ENCODE measurements around the gene RAPGEF3. TPM values are rescaled to one million over a fixed set of nuclear protein-coding genes. Genes with fewer than 3 reads are reported as not detected.

RAPGEF3 gene
- total and polyA plus RNA-seq, 2 experiments from 2014 or later, result 2.1 to 2.6 TPM

DNA sequence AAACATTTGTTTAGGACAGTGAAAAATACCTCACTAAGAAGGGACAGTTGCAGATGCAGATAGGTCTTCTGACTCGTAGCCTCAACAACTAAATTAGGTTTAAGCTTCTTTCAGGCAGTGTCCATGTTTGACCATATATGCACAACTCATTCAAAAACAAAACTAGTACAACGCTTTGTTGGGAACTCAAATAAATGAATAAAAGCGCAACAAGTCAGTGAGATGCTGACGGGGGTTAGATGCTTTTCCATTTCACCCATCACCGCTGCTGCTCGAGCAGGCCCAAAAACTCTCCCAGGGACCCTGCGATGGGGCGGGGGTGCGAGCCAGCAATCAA is 53.5 kb downstream of the RAPGEF3 start:
- Histone ChIP-seq H3K36me3 (replicated peaks; ENCODE audit: insufficient read depth, low read depth) (no peaks in the 10 kb centered on the region), H3K4me1 (ENCODE audit: insufficient read depth) (peaks cover 5% of the 10 kb centered on the region), H2AFZ (peak overlapping the region; percentile 83), H3K4me2 (peak overlapping the region; percentile 92), H3K79me2 (peaks cover 51% of the 10 kb centered on the region), H3K9me3 (ENCODE audit: low read depth) (no peaks in the 10 kb centered on the region), H3K9me2 (replicated peaks; ENCODE audit: insufficient read depth) (no peaks in the 10 kb centered on the region), H3K4me3 (peak overlapping the region; percentile 72), H4K20me1 (ENCODE audit: insufficient read depth, poor library complexity, severe bottlenecking) (no peaks in the 10 kb centered on the region), H3K27ac (peak overlapping the region; percentile 92), H3K27me3 (no peaks in the 10 kb centered on the region)
- DNase-seq (ENCODE audit: low spot score), result no peak
- TF ChIP-seq EZH2 (IDR thresholded peaks at IDR 0.05; ENCODE audit: borderline replicate concordance) (no peak), EZH2phosphoT487 (IDR thresholded peaks at IDR 0.05; ENCODE audit: low read depth, severe bottlenecking, unreplicated experiment) (no peak)
- TF ChIP-seq, protein P1, sequence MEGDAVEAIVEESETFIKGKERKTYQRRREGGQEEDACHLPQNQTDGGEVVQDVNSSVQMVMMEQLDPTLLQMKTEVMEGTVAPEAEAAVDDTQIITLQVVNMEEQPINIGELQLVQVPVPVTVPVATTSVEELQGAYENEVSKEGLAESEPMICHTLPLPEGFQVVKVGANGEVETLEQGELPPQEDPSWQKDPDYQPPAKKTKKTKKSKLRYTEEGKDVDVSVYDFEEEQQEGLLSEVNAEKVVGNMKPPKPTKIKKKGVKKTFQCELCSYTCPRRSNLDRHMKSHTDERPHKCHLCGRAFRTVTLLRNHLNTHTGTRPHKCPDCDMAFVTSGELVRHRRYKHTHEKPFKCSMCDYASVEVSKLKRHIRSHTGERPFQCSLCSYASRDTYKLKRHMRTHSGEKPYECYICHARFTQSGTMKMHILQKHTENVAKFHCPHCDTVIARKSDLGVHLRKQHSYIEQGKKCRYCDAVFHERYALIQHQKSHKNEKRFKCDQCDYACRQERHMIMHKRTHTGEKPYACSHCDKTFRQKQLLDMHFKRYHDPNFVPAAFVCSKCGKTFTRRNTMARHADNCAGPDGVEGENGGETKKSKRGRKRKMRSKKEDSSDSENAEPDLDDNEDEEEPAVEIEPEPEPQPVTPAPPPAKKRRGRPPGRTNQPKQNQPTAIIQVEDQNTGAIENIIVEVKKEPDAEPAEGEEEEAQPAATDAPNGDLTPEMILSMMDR (IDR thresholded peaks at IDR 0.05; ENCODE audit: poor library complexity), result no peak
- 6% methylated on average over 8 of the region's 9 CpGs for WGBS (ENCODE audit: low lambda C conversion rate, missing lambda C conversion rate)

DNA sequence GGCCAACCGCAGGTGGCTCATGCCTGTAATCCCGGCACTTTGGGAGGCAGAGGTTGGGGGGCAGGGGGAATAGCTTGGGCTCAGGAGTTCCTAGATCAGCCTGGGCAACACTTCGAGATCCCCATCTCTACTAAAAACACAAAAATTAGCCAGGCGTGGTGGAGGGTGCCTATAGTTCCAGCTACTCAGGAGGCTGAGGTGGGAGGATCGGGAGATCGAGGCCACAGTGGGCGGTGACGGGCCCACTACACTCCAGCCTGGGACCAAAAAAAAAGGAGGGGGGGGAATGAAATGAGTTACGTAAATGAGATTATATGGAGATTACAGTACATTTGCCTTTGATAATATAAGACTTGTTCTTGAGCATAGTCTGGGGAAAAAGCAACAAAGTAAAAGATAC is 54.0 kb downstream of the RAPGEF3 start:
- H3K9me3 ChIP-seq (ENCODE audit: low read depth), result no peaks in the 10 kb centered on the region
- H3K27me3 ChIP-seq, result no peaks in the 10 kb centered on the region
- no peaks in the 10 kb centered on the region for H3K9me2 ChIP-seq (replicated peaks; ENCODE audit: insufficient read depth)
- no peaks in the 10 kb centered on the region for H3K36me3 ChIP-seq (replicated peaks; ENCODE audit: insufficient read depth, low read depth)
- peak overlapping the region; percentile 83 for H2AFZ ChIP-seq
- H4K20me1 ChIP-seq (ENCODE audit: insufficient read depth, poor library complexity, severe bottlenecking), result no peaks in the 10 kb centered on the region
- DNase-seq (ENCODE audit: low spot score), result no peak
- H3K4me3 ChIP-seq, result peak overlapping the region; percentile 72
- 90% methylated on average over 9 of the region's 9 CpGs for WGBS (ENCODE audit: low lambda C conversion rate, missing lambda C conversion rate)
- H3K27ac ChIP-seq, result peak overlapping the region; percentile 92
- H3K79me2 ChIP-seq, result peaks cover 51% of the 10 kb centered on the region
- H3K4me1 ChIP-seq (ENCODE audit: insufficient read depth), result peaks cover 5% of the 10 kb centered on the region
- H3K4me2 ChIP-seq, result peak overlapping the region; percentile 92
- TF ChIP-seq EZH2phosphoT487 (IDR thresholded peaks at IDR 0.05; ENCODE audit: low read depth, severe bottlenecking, unreplicated experiment) (no peak), EZH2 (IDR thresholded peaks at IDR 0.05; ENCODE audit: borderline replicate concordance) (no peak)
- TF ChIP-seq, protein P1 (IDR thresholded peaks at IDR 0.05; ENCODE audit: poor library complexity), result no peak

DNA sequence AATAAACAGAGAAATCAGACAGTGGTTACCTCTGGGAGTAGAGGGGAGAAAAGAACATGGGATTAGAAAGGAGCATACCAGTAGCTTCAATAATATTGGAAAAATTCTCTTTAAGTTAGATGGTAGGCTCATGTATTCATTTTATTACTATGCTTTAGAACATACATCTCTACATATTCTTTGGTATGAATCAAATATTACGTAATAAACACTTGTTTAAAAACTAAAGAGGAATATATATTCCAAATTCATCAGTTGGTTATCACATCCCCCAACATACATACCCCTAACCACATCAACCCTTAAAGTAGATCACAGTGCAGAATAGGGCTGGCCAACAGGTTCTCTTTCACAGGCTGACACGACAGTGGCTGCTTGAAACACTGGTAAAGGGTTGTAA is 58.4 kb downstream of the RAPGEF3 start:
- 89% methylated on average over 2 of the region's 2 CpGs for WGBS (ENCODE audit: low lambda C conversion rate, missing lambda C conversion rate)
- H3K27me3 ChIP-seq, result no peaks in the 10 kb centered on the region
- DNase-seq (ENCODE audit: low spot score), result no peak
- TF ChIP-seq EZH2phosphoT487 (IDR thresholded peaks at IDR 0.05; ENCODE audit: low read depth, severe bottlenecking, unreplicated experiment), result no peak
- TF ChIP-seq EZH2 (IDR thresholded peaks at IDR 0.05; ENCODE audit: borderline replicate concordance), result no peak
- TF ChIP-seq, protein P1 (IDR thresholded peaks at IDR 0.05; ENCODE audit: poor library complexity), result no peak
- peaks cover 5% of the 10 kb centered on the region for H3K4me1 ChIP-seq (ENCODE audit: insufficient read depth)
- H4K20me1 ChIP-seq (ENCODE audit: insufficient read depth, poor library complexity, severe bottlenecking), result no peaks in the 10 kb centered on the region
- H3K27ac ChIP-seq, result no peak overlapping the region
- no peaks in the 10 kb centered on the region for H3K9me2 ChIP-seq (replicated peaks; ENCODE audit: insufficient read depth)
- no peaks in the 10 kb centered on the region for H3K36me3 ChIP-seq (replicated peaks; ENCODE audit: insufficient read depth, low read depth)
- H3K9me3 ChIP-seq (ENCODE audit: low read depth), result no peaks in the 10 kb centered on the region
- no peak overlapping the region for H3K4me3 ChIP-seq
- H2AFZ ChIP-seq, result no peak overlapping the region
- no peak overlapping the region for H3K4me2 ChIP-seq
- peaks cover 51% of the 10 kb centered on the region for H3K79me2 ChIP-seq

DNA sequence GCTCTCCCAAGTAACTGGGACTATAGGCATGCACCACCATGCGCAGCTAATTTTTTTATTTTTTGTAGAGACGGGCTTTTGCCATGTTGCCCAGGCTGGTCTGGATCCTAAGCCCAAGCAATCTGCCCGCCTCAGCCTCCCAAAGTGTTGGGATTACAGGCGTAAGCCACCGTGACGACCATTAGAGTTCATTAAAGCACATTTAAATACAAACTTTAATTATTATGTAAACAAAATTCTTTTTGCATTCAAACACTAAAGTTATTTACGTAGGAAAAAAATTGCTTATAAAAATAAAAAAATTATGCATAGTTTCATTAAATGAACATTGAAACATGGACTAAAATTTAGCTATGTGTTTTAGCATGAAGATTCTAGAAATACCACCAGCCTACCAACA is 60.0 kb downstream of the RAPGEF3 start:
- Histone ChIP-seq H3K4me2 (no peak overlapping the region), H3K27me3 (no peaks in the 10 kb centered on the region), H2AFZ (no peak overlapping the region), H3K27ac (no peak overlapping the region), H4K20me1 (ENCODE audit: insufficient read depth, poor library complexity, severe bottlenecking) (no peaks in the 10 kb centered on the region), H3K79me2 (peaks cover 34% of the 10 kb centered on the region), H3K9me3 (ENCODE audit: low read depth) (no peaks in the 10 kb centered on the region), H3K4me1 (ENCODE audit: insufficient read depth) (no peaks in the 10 kb centered on the region), H3K36me3 (replicated peaks; ENCODE audit: insufficient read depth, low read depth) (no peaks in the 10 kb centered on the region), H3K4me3 (no peak overlapping the region), H3K9me2 (replicated peaks; ENCODE audit: insufficient read depth) (no peaks in the 10 kb centered on the region)
- no peak for DNase-seq (ENCODE audit: low spot score)
- WGBS (ENCODE audit: low lambda C conversion rate, missing lambda C conversion rate), result 97% methylated on average over 7 of the region's 7 CpGs
- TF ChIP-seq EZH2 (IDR thresholded peaks at IDR 0.05; ENCODE audit: borderline replicate concordance), result no peak
- TF ChIP-seq, protein P1 (IDR thresholded peaks at IDR 0.05; ENCODE audit: poor library complexity), result no peak
- no peak for TF ChIP-seq EZH2phosphoT487 (IDR thresholded peaks at IDR 0.05; ENCODE audit: low read depth, severe bottlenecking, unreplicated experiment)
